DMS153 (cell line): Measurements from ENCODE around the gene SLC35E1.
"Not testable (repeated sequence)": the region's sequence is repeated elsewhere in the genome, so short reads cannot be mapped to it uniquely, and the experiment has no call there.

Experiments
- DNase-seq: peaks from one replicate; lab custom pipeline; 2025; lab: John Stamatoyannopoulos, UW

The SLC35E1 gene

DNA sequence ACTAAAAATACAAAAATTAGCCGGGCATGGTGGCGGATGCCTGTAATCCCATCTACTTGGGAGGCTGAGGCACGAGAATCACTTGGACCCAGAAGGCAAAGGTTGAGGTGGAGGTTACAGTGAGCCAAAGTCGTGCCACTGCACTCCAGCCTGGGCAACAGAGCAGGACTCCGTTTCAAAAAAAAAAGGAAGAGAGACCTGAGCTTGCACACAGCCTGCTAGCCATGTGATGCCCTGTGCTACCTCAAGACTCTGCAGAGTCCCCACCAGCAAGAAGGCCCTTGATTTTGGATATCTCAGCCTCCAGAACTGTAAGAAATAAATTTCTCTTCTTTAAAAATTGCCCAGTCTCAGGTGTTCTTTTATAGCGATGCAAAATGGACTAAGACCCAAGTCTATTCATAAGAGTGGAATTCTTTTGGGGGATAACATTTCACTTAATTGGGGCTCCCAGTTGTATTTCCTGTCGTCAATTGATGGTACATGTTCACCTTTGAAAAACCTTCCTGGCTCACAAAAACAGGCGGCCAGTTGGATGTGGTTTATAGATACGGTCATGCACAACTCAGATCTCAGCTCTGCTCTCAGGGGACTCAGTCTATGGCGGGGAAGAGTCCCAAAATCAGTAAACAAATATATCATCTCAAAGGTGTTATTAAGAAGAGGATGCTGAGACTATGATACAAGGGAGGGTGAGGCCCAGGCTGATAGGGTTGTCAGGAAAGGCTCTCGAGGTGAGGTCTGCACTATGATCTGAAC lies 27.6 kb downstream of the SLC35E1 start:
- DNase-seq: no peak

DNA sequence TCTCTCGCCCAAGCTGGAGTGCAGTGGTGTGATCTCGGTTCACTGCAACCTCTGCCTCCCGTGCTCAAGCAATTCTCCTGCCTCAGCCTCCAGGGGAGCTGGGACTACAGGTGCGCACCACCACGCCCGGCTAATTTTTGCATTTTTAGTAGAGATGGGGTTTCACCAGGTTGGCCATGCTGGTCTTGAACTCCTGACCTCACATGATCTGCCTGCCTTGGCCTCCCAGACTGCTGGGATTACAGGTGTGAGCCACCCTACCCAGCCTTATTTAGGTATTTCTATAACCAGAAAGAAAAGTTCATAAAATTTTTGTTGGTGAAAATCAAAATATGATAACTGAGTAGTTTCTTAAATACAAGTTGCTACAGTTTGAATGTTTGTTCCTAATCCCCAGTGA lies 28.5 kb downstream of the SLC35E1 start:
- not testable (repeated sequence) for DNase-seq

DNA sequence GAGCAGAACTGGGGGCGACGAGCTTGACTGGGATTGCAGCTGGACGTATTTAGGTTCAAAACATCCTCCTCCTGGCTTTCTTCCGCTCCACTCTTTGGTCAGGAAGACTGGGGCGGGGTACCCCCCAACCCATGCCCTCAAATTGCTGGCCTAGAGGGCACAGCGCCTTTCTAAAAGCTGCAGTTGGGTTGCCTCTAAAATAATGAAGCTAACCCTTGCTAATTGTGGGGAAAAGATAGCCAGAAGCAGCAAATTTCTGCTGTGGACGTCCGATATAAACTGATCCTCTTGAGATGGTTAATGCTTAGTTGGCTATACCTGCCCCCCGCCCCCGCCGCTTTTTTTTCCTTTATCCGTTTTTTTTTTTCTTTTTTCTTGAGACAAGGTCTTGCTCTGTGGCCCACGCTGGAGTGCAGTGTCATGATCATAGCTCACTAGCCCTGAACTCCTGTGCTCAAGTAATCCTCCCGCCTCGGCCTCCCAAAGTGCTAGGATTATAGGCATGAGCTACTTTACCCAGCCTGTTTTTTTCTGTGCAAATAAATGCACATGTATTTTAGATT lies 29.2 kb downstream of the SLC35E1 start:
- no peak for DNase-seq

DNA sequence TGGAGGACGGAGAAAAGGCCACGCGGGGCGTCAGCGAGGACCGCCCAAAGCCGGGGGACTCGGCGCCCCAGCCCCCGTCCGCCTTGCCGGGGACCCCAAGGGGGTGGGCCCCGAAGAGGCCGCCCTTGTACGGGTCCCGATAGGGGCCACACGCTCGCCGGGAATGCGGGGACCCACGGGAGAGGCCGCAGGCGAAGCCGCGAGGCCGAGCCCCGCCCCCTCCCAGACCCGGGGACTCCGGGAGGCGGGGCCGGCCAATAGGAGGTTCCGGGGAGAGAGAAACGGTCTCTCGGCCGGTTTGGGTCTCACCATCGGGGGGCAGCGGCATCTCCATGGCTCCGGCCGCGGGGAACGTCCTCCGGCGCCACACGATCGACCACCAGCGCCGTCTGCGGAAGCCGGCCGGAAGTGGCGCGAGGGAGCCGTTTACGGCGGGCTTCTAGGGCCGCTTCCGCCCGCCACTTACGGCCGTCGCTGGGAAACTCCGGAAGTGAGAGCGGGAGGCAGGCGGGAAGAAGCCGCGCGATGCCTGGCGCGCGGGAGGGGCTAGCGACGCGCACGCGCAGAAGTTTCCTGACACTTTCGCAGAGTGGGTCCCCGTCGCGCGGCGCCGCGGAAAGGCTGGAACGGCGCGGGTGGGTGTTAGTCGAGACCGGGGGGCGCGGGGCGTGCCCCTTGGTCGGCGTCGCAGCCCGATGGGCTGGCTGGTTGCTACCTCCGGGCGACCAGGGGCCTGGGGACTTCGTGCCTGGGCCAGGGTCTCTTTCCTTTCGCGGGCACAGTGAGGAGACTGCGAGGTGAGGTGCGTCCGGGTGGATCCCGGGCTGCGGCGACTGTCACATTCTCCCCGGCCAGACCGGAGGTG lies 29.9 kb downstream of the SLC35E1 start, which contains the start of gene CHERP:
TSS of gene CHERP (minus strand) at position 393 of the 865 bp plus-strand sequence. CDS start at position 334, 59 bp downstream.
- peak; percentile 91 for DNase-seq

DNA sequence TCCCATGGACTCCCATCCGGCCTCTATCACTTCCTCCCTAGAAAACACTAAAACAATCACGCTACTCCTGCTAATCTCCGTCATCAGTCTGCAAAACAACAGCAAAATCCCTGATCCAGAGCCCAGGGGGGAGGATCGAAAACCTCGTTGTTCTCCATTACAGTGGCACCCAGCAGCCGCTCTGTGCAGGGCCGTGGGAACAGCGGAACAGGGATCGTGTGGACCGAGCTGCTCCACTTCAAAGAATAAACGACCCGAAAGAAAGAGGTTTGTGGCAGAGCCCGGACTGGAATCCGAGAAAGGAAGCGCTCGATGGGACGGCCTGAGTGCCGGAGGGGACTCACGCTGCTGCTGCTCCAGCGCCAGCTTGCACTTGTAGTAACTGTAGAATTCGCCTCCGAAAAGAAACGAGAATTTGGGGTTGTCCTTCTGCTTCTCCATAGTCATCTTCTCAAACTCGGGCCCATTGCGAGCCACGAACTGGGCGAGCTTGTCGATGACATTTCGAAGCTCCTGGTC lies 30.6 kb downstream of the SLC35E1 start:
- DNase-seq: no peak

DNA sequence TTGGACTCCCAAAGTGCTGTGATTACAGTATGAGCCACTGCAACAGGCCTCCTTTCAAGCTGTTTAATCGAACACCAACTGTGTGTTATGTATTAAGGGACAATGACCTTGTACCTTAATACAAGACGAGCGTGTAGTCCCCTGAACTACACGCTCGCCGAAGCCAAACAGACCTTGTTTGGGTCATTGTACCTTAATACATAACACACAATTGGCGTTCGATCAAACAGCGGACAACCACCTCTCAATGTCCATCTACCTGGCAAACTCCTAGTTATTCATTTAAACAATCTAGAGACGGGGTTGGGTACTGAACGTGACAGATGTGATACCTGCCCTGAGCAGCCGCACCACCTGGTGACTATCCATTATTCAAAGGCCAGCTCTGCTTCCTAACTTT lies 31.3 kb downstream of the SLC35E1 start:
- no peak for DNase-seq

DNA sequence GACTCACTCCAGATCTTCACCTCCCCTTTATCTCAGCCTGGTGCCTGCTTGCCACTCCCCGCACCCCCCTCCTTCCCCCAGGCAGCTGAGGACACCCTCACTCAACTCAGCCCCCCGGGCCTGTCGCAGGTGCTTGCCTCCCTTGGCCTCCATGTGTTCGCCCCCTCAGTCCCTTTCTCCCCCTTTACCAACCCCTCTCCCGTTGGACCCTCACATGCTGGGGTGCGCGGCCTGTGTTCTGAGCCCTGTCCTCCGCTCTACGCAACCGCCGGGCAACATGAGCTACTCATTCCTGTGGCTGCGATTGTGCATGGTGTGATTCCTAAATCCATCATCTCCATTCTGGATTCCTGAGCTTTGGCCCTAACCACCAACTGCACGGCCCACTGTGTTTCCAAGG lies 35.1 kb downstream of the SLC35E1 start:
- DNase-seq: no peak

DNA sequence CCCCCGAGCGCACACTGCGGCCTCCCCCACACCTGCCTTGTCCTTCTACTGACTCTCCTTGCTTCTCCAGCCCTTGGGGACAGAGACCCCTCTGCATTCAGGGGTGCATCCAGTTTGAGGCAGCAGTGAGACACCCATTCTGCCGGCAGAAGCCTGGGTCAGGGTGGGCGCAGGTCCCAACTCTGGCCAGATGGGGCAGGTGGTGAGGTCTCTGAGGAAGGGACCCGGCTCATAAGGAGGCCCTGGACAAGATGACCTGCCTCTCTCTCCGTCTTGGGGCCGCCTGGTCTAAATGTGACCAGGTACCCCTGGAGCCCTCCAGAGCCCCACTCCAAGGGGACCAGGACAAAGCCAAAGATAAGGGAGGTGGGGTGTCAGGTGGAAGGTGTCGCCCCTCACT lies 36.1 kb downstream of the SLC35E1 start:
- DNase-seq: no peak

DNA sequence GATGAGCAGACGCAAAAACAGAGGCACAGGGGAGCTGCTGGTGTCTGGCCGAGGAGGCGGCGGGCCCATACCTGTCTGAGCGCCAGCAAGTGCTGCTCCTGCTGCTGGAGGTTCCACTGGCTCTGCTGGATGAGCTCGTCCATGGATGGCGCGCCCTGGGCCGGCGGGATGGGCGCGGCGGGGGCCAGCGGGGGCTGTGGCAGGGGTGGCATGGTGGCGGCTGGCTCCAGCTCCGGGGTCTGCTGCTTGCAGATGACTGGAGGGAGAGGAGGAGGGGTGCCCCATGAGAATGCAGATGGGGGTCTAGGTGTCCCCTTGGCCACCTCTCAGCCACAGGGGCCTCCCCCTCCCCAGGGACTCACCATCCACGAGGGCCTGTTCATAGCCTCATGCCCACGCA lies 36.8 kb downstream of the SLC35E1 start:
- DNase-seq: no peak

DNA sequence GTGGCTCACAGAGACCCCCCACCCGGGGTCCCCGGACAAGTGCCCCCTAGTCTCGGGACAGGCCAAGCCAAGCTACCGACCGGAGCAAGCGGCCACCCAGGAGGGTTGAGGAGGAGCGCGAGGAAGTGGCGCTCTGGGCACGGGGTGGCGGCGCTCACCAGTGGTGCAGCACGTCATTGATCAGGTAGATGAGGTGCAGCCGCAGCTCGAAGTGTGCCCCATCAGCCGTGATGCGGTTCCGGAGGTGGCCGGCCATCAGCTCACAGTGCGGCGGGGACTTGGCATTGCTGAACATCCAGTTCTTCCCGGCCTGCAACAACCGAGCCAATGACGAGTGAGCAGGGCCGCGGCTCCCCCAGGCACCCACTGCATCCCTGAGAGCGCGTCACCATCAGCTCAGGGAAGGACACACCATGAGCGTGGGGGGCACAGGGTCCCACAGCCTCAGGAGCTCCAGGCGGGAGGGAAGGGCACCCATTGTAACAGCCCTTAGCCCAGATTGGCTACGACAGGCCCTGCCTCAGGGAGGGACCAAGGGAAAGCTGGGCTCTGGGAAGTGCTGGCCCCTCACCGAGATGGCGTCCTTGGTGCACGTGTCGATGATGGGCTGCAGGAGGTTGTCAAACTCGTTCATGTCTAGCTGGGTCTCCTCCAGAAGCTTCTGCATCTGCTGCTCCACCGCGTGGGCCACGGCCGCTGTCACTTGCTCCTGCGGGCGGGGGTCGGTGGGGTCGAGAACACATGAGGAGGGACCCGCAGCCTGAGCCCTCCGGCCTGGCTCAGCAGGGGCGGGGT lies 39.6 kb downstream of the SLC35E1 start:
- no peak for DNase-seq

DNA sequence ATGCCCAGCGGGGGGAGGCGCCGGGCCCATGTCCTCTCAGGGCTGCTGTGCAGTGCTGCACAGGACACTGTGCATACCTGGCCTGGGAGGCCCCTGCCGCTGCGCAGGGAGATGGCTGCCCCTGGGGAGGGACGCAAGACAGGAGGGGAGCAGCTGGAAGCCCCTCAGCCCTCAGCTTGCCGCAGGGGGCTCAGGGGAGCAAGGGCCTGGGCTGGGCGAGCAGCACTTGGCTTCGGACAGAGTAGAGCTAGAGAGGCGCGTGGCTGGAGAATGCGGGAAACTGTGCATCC lies 40.9 kb downstream of the SLC35E1 start:
- DNase-seq: no peak

DNA sequence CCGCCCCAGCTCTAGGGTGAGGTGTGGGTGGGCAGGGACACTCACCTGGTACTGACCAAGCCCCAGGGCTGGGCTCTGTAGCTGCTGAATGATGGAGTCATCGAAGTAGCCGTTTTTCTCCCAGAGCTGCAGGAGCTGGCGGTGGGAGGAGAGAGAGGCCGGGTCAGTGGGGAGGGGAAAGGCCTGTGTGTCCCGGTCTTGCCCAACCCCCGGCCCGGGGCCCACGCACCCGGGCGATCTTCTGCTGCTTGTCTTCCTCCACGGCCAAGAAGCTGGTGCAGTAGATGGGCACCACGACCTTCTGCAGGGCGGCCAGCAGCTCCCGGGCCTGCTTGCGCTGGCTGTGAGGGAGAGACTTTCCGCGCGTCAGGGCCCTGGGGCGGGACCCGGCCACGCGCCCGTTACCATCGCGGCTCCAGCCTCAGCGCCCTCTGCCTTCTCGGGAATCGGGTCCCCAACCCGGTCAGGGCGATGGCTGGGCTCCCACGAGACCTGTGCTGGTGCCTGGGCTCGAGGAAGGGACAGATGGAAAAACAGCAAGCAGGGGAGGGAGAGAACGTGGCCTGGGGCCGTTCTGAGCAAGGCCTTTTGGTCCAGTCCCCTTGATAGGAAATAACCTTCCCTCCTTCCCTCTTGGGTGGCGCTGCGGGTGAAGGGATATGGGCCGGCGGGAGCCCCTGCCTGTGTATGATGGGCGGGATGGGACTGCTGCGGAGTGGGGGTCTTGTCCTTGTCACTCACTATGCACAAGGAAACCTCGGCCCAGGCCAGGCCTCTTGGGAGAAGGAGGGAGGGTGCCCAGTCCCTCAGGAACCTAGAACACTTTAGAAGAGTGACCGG lies 41.5 kb downstream of the SLC35E1 start:
- DNase-seq: no peak

DNA sequence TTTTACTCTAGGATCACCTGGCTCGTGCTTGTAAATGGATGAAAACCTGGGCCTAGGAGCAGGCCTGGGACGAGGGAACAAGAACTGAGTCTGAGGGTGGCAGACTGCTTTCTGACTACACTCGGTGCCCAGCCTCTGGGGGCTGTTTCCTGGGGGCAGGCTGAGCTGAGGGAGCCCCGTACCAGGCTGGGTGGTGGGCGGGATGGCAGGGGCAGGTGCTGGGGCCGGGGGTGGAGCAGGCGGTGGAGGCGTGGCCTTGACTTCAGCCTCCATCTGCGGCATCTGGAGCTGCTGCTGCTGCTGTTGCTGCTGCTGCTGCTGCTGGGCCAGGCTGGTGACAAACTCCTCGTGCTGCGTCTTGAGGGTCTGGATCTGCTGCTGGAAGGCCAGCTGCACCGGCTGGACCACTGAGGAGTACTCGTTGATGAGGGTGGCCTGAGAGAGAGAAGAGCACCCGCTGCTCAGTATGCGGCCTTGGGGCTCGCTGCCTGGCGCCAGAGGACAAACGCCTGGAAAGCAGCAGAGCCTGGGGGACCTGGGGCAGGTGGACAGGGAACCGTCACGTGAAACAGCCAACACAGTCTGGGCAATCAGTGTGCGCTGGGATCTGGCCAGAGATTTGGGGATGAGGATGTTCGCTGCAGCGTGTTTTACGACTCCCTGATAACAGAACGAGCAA lies 42.6 kb downstream of the SLC35E1 start:
- DNase-seq: no peak

DNA sequence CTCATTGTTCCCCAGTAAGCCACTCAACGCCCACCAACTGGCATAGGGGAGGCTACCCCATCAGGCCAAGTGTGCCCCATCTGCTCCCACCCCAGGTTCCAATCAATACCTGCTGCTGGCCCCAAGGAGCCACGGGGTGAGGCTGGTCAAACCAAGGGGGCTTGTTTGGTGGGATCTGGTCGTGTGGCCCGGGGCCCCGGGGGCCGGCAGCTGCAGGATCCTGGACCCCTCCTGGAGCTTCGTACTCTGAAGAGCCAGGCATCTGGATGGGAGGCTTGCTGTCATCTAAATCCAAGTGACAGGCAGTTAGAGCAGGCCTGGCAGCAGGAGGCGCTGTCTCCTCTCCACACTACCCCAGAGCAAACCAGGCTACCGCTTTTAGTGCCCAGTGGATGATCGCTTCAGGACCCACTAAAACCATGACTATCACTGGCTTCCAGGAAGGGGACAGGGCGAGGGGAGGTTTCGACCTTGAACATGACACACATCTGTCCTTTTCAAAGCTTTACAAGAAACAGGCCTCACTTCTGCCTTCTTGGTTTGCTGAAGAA lies 44.2 kb downstream of the SLC35E1 start:
- no peak for DNase-seq

DNA sequence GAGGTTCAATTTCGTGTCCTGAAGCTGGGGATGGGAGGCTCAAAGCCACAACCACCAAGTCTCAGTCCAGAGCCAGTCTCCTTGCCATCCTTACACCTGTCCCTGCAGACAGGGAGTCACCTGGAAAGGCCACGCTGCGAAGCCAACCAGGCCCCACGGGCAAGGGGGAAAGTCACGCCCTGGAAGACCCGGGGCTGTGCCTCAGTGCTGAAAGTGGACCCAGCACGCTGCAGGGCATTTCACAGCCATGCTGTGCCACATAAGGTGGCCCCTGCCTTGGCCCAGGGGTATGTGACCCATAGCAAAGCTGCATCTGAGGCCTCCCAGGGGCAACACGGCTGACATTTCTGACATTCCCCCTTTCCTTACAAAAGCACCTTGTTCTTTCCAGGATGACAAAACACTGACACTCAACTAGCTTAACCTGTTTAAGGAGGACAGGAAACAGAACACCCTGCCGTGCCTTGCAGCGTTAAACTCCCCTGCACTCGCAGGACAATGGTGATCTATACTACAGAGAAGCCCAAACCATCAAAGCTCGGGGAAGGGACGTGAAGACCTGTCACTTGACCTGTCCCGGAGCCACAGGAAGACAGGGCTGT lies 44.8 kb downstream of the SLC35E1 start:
- DNase-seq: no peak

DNA sequence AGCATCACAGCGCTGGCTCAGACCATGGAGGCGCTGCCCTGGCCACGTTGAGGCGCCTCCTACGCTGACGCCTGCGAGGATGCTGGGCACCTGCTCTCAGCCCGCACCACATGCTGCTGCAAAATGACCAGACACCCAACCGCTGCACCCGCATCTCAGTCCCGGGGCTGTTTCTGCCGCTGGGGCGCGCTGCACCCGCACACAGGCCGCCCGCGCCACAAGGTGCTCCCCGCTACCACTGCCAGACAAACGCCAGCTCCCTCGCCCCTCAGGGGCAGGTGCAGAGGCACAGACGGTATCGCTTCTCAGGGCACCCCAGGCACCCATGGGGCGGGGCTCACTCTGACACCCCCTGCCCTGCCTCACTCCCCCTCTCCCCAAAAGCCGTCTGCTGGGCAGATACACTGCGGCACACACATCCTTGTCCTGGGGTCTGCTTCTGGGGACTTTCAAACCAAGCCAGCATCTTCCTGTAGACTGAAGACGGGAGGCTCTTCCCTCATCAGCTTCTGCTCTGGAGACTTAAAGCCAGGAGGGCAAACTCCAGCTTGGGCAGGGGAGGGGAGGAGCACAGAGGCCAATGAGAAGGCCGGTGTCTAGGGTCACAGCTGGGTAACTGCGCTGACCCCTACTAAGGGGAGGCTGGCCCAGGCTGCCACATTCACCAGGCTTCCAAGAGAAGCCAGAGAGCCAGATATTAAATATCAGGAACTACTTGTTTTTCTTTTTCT lies 46.3 kb downstream of the SLC35E1 start:
- no peak for DNase-seq

DNA sequence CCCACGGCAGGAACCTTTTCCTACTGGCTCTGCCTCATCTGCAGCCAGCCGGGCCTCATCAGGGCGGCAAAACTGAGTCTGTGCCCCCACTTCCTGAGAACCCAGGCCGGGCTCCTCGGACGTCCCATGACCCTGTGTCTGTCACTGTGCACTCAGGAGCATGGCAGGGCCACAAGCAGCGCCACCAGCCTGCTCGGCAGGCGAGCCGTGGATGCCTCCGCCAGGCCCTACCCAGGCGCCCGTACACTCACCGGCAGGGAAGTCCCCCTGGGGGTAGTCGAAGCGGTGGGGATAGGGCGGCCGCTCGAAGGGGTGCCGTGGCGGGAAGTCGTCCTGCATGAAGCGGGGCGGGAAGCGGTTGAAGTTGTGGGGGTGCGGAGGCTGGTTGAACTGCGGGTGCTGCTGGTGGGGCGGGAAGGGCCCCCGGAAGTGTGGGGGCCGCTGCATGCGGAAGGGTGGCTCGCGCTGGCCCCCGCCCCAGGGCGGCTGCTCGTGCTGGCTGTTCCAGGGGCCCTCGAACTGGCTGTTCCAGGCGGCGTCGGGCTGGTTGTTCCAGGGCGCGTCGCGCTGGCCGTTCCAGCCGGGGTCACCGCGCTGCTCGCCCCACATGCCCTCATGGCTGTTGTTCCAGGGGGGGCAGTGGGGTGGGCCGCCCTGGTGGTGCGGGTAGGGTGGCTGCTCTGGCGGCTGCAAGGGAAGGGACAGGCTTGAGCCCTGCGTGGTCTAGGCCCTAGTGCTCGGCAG lies 47.1 kb downstream of the SLC35E1 start:
- no peak for DNase-seq
